CD14-positive monocyte (primary cell): ENCODE results near the gene ARHGEF1. TPM values are rescaled to one million over a fixed set of nuclear protein-coding genes. Genes with fewer than 3 reads are reported as not detected.

Experiments used
- DNase-seq, 3 donors: peaks; one replicate each; pipeline ENCODE4 v3.0.0-alpha.2; 2011 to 2022
- H2AFZ ChIP-seq: 2 replicates; pipeline ENCODE4 v1.6.0; 2012; ENCODE audit warnings: mild to moderate bottlenecking, low read depth, low read length, inconsistent platforms; ENCODE audit not compliant: insufficient read depth, poor library complexity, severe bottlenecking
- H3K27ac ChIP-seq, 2 donors: 1 replicate in 1 of 2; 2 replicates in 1 of 2; pipeline ENCODE4 v1.5.1; 2012 to 2013; ENCODE audit warnings: low read length in 2 of 2, control low read depth in 1 of 2, inconsistent platforms in 1 of 2, low read depth in 1 of 2, mild to moderate bottlenecking in 1 of 2
- H3K27me3 ChIP-seq, 2 donors: one replicate each; pipeline versions ENCODE4 v1.6.0 to v1.6.1; 2011 to 2013; ENCODE audit warnings: low read length in 2 of 2; ENCODE audit not compliant: control insufficient read depth in 2 of 2, insufficient read depth in 2 of 2
- H3K36me3 ChIP-seq, 2 donors: replicated peaks in 1 of 2; 1 replicate in 1 of 2; 2 replicates in 1 of 2; pipeline versions ENCODE4 v1.5.1 to v1.6.1; 2012 to 2013; ENCODE audit warnings: low read length in 2 of 2, control low read depth in 1 of 2, inconsistent platforms in 1 of 2, mild to moderate bottlenecking in 1 of 2; ENCODE audit not compliant: insufficient read depth in 2 of 2, control insufficient read depth in 1 of 2
- H3K4me1 ChIP-seq, 2 donors: 1 replicate in 1 of 2; 2 replicates in 1 of 2; pipeline versions ENCODE4 v1.5.1 to v1.6.1; 2012 to 2013; ENCODE audit warnings: low read length in 2 of 2, control low read depth in 1 of 2, inconsistent platforms in 1 of 2, mild to moderate bottlenecking in 1 of 2, moderate library complexity in 1 of 2; ENCODE audit not compliant: insufficient read depth in 2 of 2, control insufficient read depth in 1 of 2
- H3K4me2 ChIP-seq: replicated peaks from 2 replicates; pipeline ENCODE3; 2012; ENCODE audit warnings: low read length, moderate library complexity, mild to moderate bottlenecking; ENCODE audit not compliant: poor library complexity, severe bottlenecking; ENCODE audit errors: extremely low read depth
- H3K4me3 ChIP-seq, 3 experiments: fragments of 200-600 bp in 1 of 3; sonication (generic) in 1 of 3; replicated peaks in 1 of 3; 1 replicate in 2 of 3; 2 replicates in 1 of 3; pipeline ENCODE4 v1.5.1; 2011 to 2013; ENCODE audit warnings: low read length in 3 of 3, mild to moderate bottlenecking in 3 of 3, control low read depth in 2 of 3, low read depth in 2 of 3, inconsistent platforms in 1 of 3, moderate library complexity in 1 of 3
- H3K79me2 ChIP-seq: 2 replicates; pipeline ENCODE4 v1.6.0; 2012; ENCODE audit warnings: mild to moderate bottlenecking, control low read depth, inconsistent platforms, low read length, moderate library complexity; ENCODE audit not compliant: insufficient read depth
- H3K9ac ChIP-seq: 2 replicates; pipeline ENCODE4 v1.6.0; 2017; ENCODE audit warnings: low read length, mild to moderate bottlenecking; ENCODE audit not compliant: insufficient read depth, poor library complexity, severe bottlenecking
- H3K9me3 ChIP-seq, 2 donors: replicated peaks in 1 of 2; 1 replicate in 1 of 2; 2 replicates in 1 of 2; pipeline versions ENCODE4 v1.5.1 to v1.6.1; 2012 to 2013; ENCODE audit warnings: low read length in 2 of 2, control low read depth in 1 of 2; ENCODE audit not compliant: control insufficient read depth in 1 of 2, insufficient read depth in 1 of 2
- H4K20me1 ChIP-seq: 2 replicates; pipeline ENCODE4 v1.6.0; 2012; ENCODE audit warnings: mild to moderate bottlenecking, low read length, control low read depth, moderate library complexity; ENCODE audit not compliant: insufficient read depth
- H3K27ac Mint-ChIP-seq, 7 donors: one replicate each; pipeline ENCODE4 v1.8.0; 2020; ENCODE audit warnings: mild to moderate bottlenecking in 7 of 7, mixed read lengths in 7 of 7, moderate library complexity in 6 of 7, inconsistent platforms in 2 of 7
- H3K27me3 Mint-ChIP-seq, 3 donors: one replicate each; pipeline ENCODE4 v1.8.0; 2021 to 2022; ENCODE audit warnings: low read depth in 3 of 3, mild to moderate bottlenecking in 3 of 3, mixed read lengths in 3 of 3, moderate library complexity in 3 of 3, inconsistent platforms in 1 of 3
- H3K36me3 Mint-ChIP-seq, 2 donors: one replicate each; pipeline ENCODE4 v1.8.0; 2020; ENCODE audit warnings: mixed read lengths in 2 of 2, inconsistent platforms in 1 of 2, mild to moderate bottlenecking in 1 of 2
- H3K4me1 Mint-ChIP-seq: one replicate; pipeline ENCODE4 v1.8.0; 2020; ENCODE audit warnings: mild to moderate bottlenecking, mixed read lengths
- H3K4me3 Mint-ChIP-seq, 2 donors: one replicate each; pipeline ENCODE4 v1.8.0; 2020; ENCODE audit warnings: mild to moderate bottlenecking in 2 of 2, mixed read lengths in 2 of 2, moderate library complexity in 1 of 2
- H3K9me3 Mint-ChIP-seq, 7 donors: one replicate each; pipeline ENCODE4 v1.8.0; 2020 to 2022; ENCODE audit warnings: mixed read lengths in 7 of 7, mild to moderate bottlenecking in 6 of 7, moderate library complexity in 6 of 7, inconsistent platforms in 2 of 7
- WGBS: methylation state at CpG from one replicate; pipeline ENCODE4 v1.1.5; 2013; ENCODE audit warnings: missing lambda C conversion rate; ENCODE audit not compliant: insufficient coverage; 5-methylcytosine and 5-hydroxymethylcytosine counted together
- intact Hi-C, 2 donors: fragments of 100-400 bp; cut with micrococcal nuclease; formaldehyde crosslinking; loops; one replicate each; pipeline versions ENCODE4 v1.15.0 to v1.15.1; 2023
- polyA plus RNA-seq, 3 donors: library from polyadenylated mRNA; depleted of rRNA in 1 of 3; unstranded in 2 of 3; stranded (reverse) in 1 of 3; fragments of 300-500 nt in 2 of 3; fragments of >200 nt in 1 of 3; fragmentation: Illumina TruSeq in 2 of 3; gene quantifications; 1 replicate in 2 of 3; 2 replicates in 1 of 3; pipeline ENCODE4 v1.2.3, GENCODE V29; 2012 to 2021
- TF ChIP-seq, protein P1 (sequence below): fragments of 200-600 bp; IDR thresholded peaks from one replicate; pipeline ENCODE4 v1.8.0; 2022; ENCODE audit warnings: antibody characterized with exemption, mild to moderate bottlenecking

Gene ARHGEF1
- polyA plus RNA-seq, 3 donors: 82.8 to 622 (median 95.5) TPM

DNA sequence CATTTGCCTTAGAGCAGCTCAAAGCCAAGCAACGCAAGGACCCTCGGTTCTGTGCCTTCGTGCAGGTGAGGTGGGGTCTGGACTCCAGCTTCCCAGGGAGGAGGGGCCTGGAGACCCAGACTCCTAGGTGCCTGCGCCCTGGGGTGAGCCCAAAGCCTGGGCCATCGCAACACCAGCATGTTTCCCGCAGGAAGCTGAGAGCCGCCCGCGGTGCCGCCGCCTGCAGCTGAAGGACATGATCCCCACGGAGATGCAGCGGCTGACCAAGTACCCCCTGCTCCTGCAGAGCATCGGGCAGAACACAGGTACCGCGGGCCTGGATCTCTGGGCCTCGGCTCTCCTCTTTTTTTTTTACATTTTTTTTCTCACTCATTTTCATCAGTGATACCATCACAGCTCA lies 19.6 kb downstream of the ARHGEF1 start:
- no peak overlapping the region for H3K4me3 ChIP-seq
- H3K79me2 ChIP-seq: peaks cover 11% of the 10 kb centered on the region
- H3K27me3 Mint-ChIP-seq: peaks cover 0 to 4% (median 2%) of the 10 kb centered on the region in 3 donors
- H3K36me3 Mint-ChIP-seq: peaks cover 86 to 98% of the 10 kb centered on the region in 2 donors
- H3K27ac Mint-ChIP-seq: no peak overlapping the region
- TF ChIP-seq, protein P1, sequence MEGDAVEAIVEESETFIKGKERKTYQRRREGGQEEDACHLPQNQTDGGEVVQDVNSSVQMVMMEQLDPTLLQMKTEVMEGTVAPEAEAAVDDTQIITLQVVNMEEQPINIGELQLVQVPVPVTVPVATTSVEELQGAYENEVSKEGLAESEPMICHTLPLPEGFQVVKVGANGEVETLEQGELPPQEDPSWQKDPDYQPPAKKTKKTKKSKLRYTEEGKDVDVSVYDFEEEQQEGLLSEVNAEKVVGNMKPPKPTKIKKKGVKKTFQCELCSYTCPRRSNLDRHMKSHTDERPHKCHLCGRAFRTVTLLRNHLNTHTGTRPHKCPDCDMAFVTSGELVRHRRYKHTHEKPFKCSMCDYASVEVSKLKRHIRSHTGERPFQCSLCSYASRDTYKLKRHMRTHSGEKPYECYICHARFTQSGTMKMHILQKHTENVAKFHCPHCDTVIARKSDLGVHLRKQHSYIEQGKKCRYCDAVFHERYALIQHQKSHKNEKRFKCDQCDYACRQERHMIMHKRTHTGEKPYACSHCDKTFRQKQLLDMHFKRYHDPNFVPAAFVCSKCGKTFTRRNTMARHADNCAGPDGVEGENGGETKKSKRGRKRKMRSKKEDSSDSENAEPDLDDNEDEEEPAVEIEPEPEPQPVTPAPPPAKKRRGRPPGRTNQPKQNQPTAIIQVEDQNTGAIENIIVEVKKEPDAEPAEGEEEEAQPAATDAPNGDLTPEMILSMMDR: no peak
- peaks cover 3% of the 10 kb centered on the region for H3K4me1 Mint-ChIP-seq
- no peak overlapping the region for H3K4me3 Mint-ChIP-seq
- H3K9ac ChIP-seq: no peak overlapping the region
- H3K4me2 ChIP-seq: no peak overlapping the region
- no peaks in the 10 kb centered on the region for H3K9me3 ChIP-seq
- H4K20me1 ChIP-seq: peaks cover 100% of the 10 kb centered on the region
- H3K36me3 ChIP-seq: peaks cover 94 to 100% of the 10 kb centered on the region in 2 donors
- H3K4me1 ChIP-seq: no peaks in the 10 kb centered on the region
- H3K9me3 Mint-ChIP-seq: peaks cover 0 to 2% (median 0%) of the 10 kb centered on the region in 7 donors
- H3K27me3 ChIP-seq: no peaks in the 10 kb centered on the region
- intact Hi-C loops: no loop called here
- whole genome bisulfite sequencing: 96% methylated on average over 16 of the region's 17 CpGs
- H2AFZ ChIP-seq: no peak overlapping the region
- no peak for DNase-seq
- no peak overlapping the region for H3K27ac ChIP-seq

DNA sequence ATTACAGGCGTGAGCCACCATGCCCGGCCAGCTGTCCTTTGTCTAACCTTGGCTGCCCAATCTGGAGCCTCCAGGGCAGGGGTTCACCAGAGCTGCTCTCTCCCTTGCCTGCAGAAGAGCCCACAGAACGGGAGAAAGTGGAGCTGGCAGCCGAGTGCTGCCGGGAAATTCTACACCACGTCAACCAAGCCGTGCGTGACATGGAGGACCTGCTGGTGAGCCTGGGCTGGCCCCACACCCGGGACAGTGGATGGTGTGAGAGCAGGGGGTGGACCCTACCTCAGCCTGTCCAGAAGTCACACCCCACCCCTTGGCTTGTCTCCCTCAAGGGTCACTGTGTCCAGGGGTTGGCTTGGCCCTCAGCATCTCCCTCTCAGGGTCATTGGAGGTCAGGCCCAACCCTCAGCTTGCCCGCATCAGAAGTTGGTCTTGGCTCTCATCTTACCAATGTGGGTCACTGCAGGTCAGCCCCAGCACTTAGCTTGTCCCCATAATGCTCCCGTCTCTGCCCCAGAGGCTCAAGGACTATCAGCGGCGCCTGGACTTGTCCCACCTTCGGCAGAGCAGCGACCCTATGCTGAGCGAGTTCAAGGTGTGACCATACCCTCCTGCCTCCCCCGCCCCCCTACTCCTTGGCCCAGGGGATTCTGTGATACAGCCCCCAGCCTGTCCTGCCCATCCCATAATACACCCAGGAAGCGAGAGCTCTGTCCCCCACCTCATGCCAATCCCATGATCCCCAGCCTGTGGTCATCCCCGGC lies 20.4 kb downstream of the ARHGEF1 start:
- Mint-ChIP-seq H3K27me3 (peaks cover under 1 to 4% (median 2%) of the 10 kb centered on the region in 3 donors), H3K27ac (peak overlapping the region in 1 of 7 donors; percentile 46), H3K4me3 (no peak overlapping the region), H3K9me3 (peaks cover 0 to 2% (median 0%) of the 10 kb centered on the region in 7 donors), H3K36me3 (peaks cover 80 to 91% of the 10 kb centered on the region in 2 donors), H3K4me1 (peaks cover 3% of the 10 kb centered on the region)
- Histone ChIP-seq H3K9ac (no peak overlapping the region), H3K9me3 (no peaks in the 10 kb centered on the region), H3K4me1 (no peaks in the 10 kb centered on the region), H3K36me3 (peaks cover 89 to 96% of the 10 kb centered on the region in 2 donors), H3K27me3 (no peaks in the 10 kb centered on the region), H3K79me2 (peaks cover 6% of the 10 kb centered on the region), H3K4me3 (no peak overlapping the region), H3K27ac (no peak overlapping the region), H2AFZ (no peak overlapping the region), H4K20me1 (peaks cover 98% of the 10 kb centered on the region), H3K4me2 (no peak overlapping the region)
- DNase-seq: no peak
- TF ChIP-seq, protein P1: no peak
- intact Hi-C loops: no loop called here
- WGBS: 98% methylated on average over 14 of the region's 19 CpGs
